ENCODE measurements around the gene FGF14.

The FGF14 gene

GRCh38 chr13:102251817-102252216 lies 150.0 kb downstream of the FGF14 start:
- TF ChIP-seq CTCF (IDR thresholded peaks at IDR 0.05; ENCODE audit: low read length, missing control alignments) = no peak
- DNase-seq (ENCODE audit: low read depth) = no peak
- no peak overlapping the region for H3K4me3 ChIP-seq (replicated peaks; ENCODE audit: low read depth, low read length)

GRCh38 chr13:102250448-102250847 lies 151.4 kb downstream of the FGF14 start:
- no peak for DNase-seq (ENCODE audit: low read depth)
- no peak overlapping the region for H3K4me3 ChIP-seq (replicated peaks; ENCODE audit: low read depth, low read length)
- no peak for TF ChIP-seq CTCF (IDR thresholded peaks at IDR 0.05; ENCODE audit: low read length, missing control alignments)

DNA sequence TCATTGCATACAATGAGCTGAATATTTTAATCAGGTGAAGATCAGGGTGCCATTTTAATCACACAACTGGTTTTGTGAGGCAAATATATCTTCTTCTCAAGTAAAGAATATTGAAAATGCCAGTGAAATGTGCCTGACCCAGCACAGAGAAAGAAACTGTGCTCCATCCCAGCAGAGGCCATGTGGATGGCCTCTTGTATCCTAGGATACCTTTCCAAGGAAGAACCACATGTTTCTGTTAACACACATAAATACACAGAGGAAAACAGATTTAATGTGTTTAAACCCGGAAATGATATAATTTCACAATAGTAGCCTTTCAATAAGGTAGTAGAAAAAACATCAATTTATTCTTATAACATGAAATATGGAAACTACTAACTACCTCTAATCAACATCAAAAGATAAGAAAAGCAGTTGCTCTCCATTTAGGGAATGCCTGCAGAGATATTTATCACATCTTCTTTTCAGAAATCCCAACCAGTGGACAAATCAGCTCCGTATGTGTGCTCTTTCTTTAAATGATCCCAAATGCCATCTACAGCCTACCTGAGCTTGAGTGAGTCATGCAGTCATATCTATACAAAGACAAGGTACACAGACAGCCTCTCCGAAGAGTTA lies 157.1 kb downstream of the FGF14 start:
- no peak overlapping the region for H3K4me3 ChIP-seq (replicated peaks; ENCODE audit: low read depth, low read length)
- no peak for DNase-seq (ENCODE audit: low read depth)
- TF ChIP-seq CTCF (IDR thresholded peaks at IDR 0.05; ENCODE audit: low read length, missing control alignments) = no peak

DNA sequence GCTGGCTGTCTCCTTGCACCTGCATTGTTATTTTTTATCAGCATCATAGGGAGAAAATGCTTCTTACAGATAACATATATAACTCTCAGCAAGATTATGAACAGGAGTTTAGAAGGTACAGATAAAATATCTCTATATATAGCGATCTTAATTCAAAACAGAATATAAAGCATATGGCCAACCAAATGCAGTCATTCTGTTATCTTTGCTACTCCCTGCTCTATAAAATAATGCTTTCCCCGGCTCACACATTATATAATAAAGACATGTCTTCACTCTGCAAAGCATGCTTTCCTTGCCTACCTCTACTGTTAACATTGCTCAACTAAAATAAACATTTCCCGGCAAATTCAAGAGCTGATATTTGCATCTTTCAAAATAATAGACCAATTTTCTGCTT lies 161.7 kb downstream of the FGF14 start:
- no peak overlapping the region for H3K4me3 ChIP-seq (replicated peaks; ENCODE audit: low read depth, low read length)
- DNase-seq (ENCODE audit: low read depth) = no peak
- no peak for TF ChIP-seq CTCF (IDR thresholded peaks at IDR 0.05; ENCODE audit: low read length, missing control alignments)

DNA sequence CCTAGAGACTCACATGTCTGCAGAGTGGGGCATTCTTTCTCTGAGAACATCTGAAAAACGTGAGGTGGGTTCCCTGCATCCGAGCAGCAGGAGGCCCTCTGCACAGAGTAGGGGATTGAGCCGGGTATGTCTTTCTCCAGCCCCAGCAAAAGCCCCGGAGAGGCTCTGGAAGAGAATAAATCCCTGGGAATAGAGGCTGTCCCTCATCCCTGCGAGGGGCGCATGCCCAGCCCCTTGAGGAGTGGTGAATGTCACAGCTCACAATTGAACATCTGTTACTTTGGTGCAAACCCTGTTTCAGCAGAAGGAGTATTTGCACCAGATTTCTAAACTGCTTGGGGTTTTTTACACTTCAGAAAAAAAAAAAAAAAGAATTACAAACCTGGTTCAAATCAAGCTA lies 164.6 kb downstream of the FGF14 start:
- DNase-seq (ENCODE audit: low read depth) = no peak
- TF ChIP-seq CTCF (IDR thresholded peaks at IDR 0.05; ENCODE audit: low read length, missing control alignments) = no peak
- H3K4me3 ChIP-seq (replicated peaks; ENCODE audit: low read depth, low read length) = no peak overlapping the region

DNA sequence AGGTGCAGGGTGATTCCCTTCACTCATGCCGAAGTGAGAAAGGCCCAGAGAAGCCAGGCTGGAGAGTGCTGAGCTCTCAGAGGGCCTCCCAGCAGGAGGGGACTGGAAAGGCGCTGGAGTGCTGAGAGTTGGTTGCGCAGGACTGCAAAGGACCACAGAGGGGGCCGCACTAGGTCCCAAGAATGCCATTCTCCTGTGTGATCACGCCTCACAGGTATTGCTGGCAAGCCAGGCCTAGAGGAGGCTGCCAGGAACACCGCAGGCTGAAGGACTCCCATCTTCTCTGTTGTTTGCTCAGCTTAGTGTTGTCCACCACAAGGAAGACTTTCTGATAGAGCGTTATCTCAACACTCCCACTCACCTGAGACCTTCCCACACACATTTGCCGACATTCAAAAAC lies 165.0 kb downstream of the FGF14 start:
- no peak overlapping the region for H3K4me3 ChIP-seq (replicated peaks; ENCODE audit: low read depth, low read length)
- DNase-seq (ENCODE audit: low read depth) = no peak
- TF ChIP-seq CTCF (IDR thresholded peaks at IDR 0.05; ENCODE audit: low read length, missing control alignments) = no peak

DNA sequence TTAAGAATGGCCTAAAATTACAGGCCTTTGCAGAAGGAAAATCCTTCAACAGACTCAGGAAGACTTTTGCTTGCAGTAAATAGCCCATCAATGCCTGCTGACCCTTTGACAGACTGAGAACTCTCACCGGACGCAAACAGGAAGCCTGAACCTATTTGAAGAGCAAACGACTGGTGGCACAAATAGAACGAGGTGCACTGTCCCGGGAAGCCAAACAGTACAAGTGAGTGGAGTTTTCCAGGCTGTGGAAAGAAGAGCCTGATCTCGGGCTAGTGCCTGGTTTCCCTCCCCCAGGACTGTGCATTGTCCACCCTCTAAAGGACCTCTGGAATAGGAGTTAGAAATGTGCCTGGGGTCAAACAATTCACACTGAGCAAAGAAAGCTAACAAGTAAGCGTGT lies 165.5 kb downstream of the FGF14 start:
- TF ChIP-seq CTCF (IDR thresholded peaks at IDR 0.05; ENCODE audit: low read length, missing control alignments) = no peak
- H3K4me3 ChIP-seq (replicated peaks; ENCODE audit: low read depth, low read length) = no peak overlapping the region
- DNase-seq (ENCODE audit: low read depth) = no peak
